GM19328 (cell line): ENCODE measurements around the gene SPEF1.
"Not testable (repeated sequence)": the region's sequence is repeated elsewhere in the genome, so short reads cannot be mapped to it uniquely, and the experiment has no call there.

Experiments
- ATAC-seq: cut with Tn5 transposase; IDR thresholded peaks from one replicate; pipeline ENCODE4 v1.9.1; 2021; ENCODE audit warnings: mild to moderate bottlenecking, moderate library complexity; ENCODE audit not compliant: unreplicated experiment

Gene SPEF1

DNA sequence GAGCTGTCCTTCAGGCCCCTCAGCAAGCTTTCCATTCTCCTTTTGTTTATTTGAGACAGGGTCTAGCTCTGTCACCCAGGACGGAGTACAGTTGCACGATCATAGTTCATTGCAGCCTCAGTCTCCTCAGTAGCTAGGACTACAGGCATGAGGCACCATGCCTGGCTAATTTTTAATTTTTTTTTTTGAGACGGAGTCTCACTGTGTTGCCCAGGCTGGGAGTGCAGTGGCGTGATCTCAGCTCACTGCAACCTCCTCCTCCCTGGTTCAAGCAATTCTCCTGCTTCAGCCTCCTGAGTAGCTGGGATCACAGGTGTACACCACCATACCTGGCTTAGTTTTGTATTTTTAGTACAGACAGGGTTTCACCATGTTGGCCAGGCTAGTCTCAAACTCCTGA is 8.0 kb upstream of the SPEF1 start:
- not testable (repeated sequence) for ATAC-seq

- ATAC-seq, result no peak
Observed at GRCh38 chr20:3788685-3789155, 7.5 kb upstream of the SPEF1 start.

DNA sequence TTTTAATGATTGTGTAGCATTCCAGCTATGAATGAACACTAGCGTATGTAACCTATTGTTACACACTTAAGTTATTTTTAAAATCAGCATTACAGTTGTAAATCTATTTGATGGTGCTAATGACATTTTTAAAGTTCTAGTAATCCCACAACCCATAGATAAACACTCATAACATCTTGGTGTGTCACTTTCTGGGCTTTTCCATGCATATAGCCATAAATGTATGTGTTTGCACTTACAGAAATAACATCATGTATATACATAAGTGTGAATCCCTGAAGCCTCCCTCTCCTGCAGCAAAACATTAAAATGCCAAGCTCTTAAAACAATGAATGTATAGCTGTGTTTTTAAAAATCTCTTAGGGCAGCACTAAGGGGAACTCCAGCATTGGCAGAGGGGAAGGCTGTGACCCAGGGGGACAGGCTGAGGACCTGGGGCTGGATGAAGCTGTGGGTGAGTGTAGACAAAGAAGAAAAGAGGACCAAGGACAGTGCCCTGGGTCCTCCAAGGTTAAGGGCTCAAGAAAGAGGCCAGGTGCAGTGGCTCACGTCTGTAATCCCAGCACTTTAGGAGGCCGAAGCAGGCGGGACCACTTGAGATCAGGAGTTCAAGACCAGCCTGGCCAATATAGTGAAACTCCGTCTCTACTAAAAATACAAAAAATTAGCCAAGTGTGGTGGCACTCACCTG is 6.2 kb upstream of the SPEF1 start:
- ATAC-seq, result no peak

GRCh38 chr20:3786665-3787323 is 5.5 kb upstream of the SPEF1 start, which contains the start of gene CENPB:
CENPB (minus strand) TSS chr20:3786740; CDS start chr20:3786483, 257 bp downstream.
- ATAC-seq, result peak; percentile 88

- peak; percentile 32 for ATAC-seq
Observed at GRCh38 chr20:3786126-3786484, 4.9 kb upstream of the SPEF1 start.

DNA sequence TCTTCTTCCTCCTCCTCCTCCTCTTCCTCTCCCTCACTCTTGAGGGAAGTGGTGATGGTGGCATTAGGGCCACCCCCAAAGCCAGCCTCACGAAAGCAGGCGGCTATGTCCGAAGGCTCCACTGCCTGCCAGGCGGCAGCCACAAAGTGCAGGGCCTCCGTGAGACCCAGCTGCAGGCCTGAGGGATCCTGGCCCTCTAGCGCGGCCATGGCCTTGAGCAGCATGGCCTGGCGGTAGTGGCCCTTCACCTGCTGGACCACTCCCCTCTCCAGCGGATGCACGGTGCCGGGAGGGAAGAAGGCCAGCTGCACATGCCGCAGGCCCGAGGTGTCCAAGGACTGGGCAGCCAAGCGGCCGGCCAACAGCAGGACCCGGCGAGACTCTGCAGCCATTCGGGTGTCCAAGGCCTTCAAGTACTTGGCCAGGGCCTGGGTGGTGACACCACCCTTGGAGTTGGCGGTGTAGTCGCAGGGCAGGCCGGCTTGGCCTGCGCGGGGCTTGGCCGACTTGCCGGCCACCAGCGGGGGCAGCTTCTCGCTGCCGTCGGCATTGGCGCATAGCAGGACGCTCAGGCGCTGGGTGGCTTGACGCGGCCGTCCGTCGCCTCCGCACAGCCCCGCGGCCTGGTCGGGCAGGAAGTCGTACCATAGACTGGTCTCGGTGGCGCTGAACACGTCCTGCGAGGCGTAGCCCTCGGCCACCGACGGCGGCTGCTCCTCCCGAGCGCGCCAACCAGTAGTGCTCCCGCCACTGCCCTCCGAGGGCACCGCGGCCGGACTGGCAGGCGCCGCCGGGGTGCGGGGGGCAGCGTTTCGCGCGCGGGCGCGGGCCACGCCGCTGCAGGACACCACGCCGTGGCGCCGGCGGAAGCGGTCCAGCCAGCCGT is 4.2 kb upstream of the SPEF1 start:
- ATAC-seq, result no peak

- ATAC-seq, result no peak
Observed at GRCh38 chr20:3784863-3785239, 3.6 kb upstream of the SPEF1 start.

GRCh38 chr20:3784216-3784853 is 3.1 kb upstream of the SPEF1 start:
- ATAC-seq, result no peak

DNA sequence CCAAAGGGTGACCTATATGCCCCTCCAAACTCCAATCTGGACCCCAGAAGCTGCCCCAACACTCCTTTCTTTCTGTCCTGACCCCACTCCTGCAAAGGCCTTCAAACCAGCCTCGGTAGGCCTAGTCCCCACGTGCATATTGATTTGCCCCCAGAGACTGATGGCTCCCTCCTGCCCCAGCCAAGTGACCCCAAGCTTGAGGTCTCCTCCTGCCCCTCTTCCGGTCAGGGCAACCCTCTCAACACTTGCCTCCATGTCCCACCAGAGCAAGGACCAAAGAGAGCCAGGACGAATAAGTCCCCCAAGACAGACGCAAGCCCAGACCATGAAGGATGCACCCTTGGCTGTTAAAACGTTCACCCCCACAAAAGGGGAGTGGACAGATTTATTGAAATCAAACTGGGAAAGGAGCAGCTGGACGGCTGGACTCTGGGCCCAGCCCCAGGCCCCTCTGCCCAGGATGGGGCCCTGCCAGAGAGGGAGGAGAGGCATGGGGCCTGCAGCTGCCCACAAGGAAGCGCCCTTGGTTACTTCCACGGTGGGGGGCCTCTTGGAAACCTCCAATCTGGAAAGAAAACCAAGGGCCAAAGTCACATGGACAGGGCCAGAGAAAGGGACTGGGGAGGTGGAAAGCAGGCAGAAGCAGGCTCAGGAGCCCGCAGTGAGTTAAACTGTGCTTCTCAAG is 2.4 kb upstream of the SPEF1 start:
- no peak for ATAC-seq

GRCh38 chr20:3783068-3783489 is 1.8 kb upstream of the SPEF1 start:
- ATAC-seq, result no peak

DNA sequence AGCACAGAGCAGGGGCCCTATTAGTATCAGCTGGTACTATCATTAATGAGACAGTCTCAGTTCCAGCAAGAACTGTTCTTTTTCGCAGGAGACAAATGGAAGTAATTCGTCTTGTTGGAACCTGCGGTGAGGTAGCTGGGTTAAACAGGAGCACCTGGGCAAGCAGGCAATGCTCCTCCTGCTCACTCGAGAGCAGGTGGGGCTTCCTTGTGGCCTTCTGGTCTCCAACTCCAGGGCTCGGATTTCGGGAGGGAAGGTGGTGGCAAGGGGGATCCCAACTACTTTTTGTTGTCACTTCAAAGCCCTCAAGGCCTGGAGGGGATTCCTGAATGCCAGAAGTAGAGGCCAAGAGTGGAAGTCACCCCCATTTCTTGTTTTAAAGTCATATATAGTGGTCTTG is 1.3 kb upstream of the SPEF1 start:
- no peak for ATAC-seq

GRCh38 chr20:3778976-3779375 is 2.3 kb downstream of the SPEF1 start:
- no peak for ATAC-seq

- no peak for ATAC-seq
Observed at GRCh38 chr20:3777716-3778629, 3.3 kb downstream of the SPEF1 start.

DNA sequence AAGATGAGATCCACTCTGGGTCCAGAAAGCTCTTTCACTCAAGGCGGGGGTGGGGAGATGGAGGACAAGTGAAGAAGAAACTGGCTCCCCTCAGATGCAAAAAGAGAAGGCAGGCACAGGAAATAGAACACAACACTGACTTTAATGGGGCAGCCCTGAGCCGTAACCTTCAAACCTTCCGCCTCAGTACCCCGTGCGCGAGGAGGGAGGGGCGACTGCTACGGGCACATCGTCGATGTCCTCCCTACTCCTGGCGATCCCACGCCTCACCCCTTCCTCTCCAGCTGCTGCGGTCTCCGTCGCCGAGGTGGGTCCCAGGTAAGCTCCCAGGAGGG is 3.9 kb downstream of the SPEF1 start:
- no peak for ATAC-seq

GRCh38 chr20:3775457-3776108 is 5.7 kb downstream of the SPEF1 start:
- ATAC-seq, result no peak

- no peak for ATAC-seq
Observed at GRCh38 chr20:3771552-3772058, 9.6 kb downstream of the SPEF1 start.

DNA sequence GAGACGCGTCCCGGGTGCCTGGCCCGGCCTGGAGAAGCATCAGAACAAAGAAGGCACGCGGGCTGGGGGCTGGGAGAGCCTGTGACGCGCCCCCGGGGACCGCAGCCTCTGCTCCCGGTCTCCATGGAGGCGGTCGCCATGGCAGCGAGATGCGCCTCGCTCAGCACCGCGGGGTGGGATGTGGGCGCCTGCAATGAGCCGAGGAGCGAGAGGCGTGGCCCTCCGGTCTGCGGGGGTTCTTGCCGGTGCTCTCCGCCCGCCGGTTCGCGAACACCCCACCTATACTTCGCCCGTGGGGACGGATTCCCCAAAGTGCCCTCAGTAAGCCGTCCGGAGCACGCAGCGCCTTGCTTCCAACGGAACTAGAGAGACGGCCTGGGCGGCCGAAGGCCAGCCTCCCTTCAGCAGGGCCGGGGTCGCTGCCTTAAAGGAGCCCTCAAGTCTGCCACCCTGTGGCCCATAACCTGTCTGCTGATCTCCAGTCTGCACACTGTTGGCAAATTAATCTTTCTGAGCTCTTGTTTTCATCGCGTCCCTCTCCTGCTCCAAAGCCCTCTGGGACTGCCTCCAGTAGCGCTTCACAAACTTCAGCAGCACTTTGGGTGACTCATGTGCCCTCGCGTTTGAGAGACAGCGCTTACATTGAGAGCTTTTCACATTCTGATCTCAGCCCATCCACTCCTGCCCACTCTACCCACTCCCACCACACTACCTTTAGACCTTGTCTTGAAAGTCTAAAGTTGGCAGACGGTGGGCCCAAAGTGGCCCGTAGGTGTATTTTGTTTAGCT is 12.7 kb downstream of the SPEF1 start:
- ATAC-seq, result peak; percentile 35
